GM19455 (cell line): ENCODE results near the gene ANKRD61.
A peak's percentile ranks its signal among the peaks of the same experiment; 100 is the strongest.
"Not testable (repeated sequence)": the region's sequence is repeated elsewhere in the genome, so short reads cannot be mapped to it uniquely, and the experiment has no call there.

Experiments used
- ATAC-seq: cut with Tn5 transposase; IDR thresholded peaks from one replicate; pipeline ENCODE4 v1.9.1; 2021; ENCODE audit not compliant: unreplicated experiment

The ANKRD61 gene

GRCh38 chr7:6030988-6031387, at the start of gene ANKRD61:
Gene ANKRD61 (plus strand): TSS chr7:6031376. CDS start chr7:6031376, 0 bp downstream.
- no peak for ATAC-seq

- ATAC-seq: not testable (repeated sequence)
Observed at GRCh38 chr7:5987061-5987460, 44.1 kb upstream of the ANKRD61 start.

- no peak for ATAC-seq
Observed at GRCh38 chr7:5997210-5997808, 33.9 kb upstream of the ANKRD61 start.

GRCh38 chr7:6007386-6007785, 23.8 kb upstream of the ANKRD61 start:
- no peak for ATAC-seq

- not testable (repeated sequence) for ATAC-seq
Observed at GRCh38 chr7:6007835-6008590, 23.2 kb upstream of the ANKRD61 start.

- ATAC-seq: peak; percentile 98
Observed at GRCh38 chr7:6008668-6009611, 22.2 kb upstream of the ANKRD61 start, which contains the start of the genes AIMP2 and PMS2. Gene AIMP2 (plus strand): TSS chr7:6009272. CDS start chr7:6009364, 92 bp downstream. Gene PMS2 (minus strand): TSS chr7:6009049. CDS start chr7:6009019, 30 bp downstream.

GRCh38 chr7:6010370-6010769, 20.8 kb upstream of the ANKRD61 start:
- not testable (repeated sequence) for ATAC-seq

- no peak for ATAC-seq
Observed at GRCh38 chr7:6011541-6011940, 19.6 kb upstream of the ANKRD61 start.

GRCh38 chr7:6012355-6013104, 18.6 kb upstream of the ANKRD61 start:
- no peak for ATAC-seq

GRCh38 chr7:6015917-6016652, 15.1 kb upstream of the ANKRD61 start:
- ATAC-seq: no peak

- no peak for ATAC-seq
Observed at GRCh38 chr7:6016653-6016966, 14.6 kb upstream of the ANKRD61 start.

GRCh38 chr7:6020371-6021286, 10.5 kb upstream of the ANKRD61 start:
- no peak for ATAC-seq

- no peak for ATAC-seq
Observed at GRCh38 chr7:6022707-6023106, 8.5 kb upstream of the ANKRD61 start.

- no peak for ATAC-seq
Observed at GRCh38 chr7:6023974-6024435, 7.2 kb upstream of the ANKRD61 start.

GRCh38 chr7:6026011-6026819, 5.0 kb upstream of the ANKRD61 start:
- peak; percentile 86 for ATAC-seq

GRCh38 chr7:6026820-6027311, 4.3 kb upstream of the ANKRD61 start:
- no peak for ATAC-seq

- ATAC-seq: no peak
Observed at GRCh38 chr7:6027806-6028365, 3.3 kb upstream of the ANKRD61 start.

- ATAC-seq: no peak
Observed at GRCh38 chr7:6028563-6028962, 2.6 kb upstream of the ANKRD61 start.
